Hypothalamus (tissue), 51 donors: Measurements from ENCODE around the gene MRRF.
"Not testable (repeated sequence)": the region's sequence is repeated elsewhere in the genome, so short reads cannot be mapped to it uniquely, and the experiment has no call there.

Experiments used
- DNase-seq, 51 donors: peaks; one replicate each; lab custom pipeline; 2025; lab: John Stamatoyannopoulos, UW

MRRF gene

DNA sequence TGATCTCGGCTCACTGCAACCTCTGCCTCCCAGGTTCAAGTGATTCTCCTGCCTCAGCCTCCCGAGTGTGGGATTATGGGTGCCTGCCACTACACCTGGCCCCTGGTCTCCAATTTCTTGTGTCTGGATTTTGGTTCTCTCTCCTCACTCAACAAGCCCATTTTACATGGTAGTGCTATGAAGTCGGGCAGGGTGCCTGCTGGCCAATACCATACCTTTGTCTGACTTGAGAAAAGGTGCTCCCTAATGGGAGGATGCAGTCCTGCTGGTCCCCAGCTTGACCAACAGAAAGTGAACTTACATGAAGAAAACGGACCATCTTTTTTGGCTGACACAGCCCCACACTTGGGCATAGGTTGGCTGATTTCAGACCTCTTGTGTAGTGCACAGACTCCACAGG, 84.5 kb downstream of the MRRF start:
- DNase-seq, result no peak

DNA sequence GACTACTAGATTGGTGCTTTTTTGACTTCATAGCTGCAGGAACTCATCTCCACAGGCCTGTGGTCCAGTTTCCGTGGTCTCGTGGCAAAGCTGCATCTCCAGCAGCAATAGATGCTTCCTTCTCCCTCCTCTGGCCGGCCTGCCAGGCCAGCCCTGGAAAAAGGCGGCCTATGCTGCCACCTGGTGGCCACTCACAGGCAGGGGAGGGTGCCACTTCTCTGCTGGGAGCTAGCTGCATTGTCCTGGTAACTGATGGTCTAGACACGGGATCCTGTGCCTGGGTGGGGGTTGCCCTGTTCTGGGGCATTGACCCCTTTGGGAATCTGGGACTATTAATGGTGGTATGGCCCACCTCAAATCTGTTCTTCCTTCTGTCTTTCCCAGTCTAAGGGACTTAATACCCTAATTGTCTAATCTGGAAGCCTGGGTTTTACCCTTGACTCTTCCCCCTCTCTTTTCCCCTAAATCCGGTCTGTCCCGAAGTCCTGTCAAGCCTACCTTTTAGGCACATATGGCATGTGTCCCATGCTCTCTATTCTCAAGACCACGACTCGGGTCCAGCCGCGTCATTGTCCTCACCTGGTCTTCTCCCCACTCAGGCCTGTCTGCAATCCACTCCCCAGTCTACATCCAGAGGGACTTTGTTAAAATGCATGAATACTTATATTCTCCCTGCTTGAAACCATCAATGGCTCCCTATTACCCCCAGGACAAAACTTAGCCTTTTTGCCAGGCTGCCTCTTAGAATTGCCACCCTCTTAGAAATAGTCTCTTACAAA, 86.1 kb downstream of the MRRF start:
- peak in 50 of 51 donors; percentile 25 to 91 (median 74) for DNase-seq

DNA sequence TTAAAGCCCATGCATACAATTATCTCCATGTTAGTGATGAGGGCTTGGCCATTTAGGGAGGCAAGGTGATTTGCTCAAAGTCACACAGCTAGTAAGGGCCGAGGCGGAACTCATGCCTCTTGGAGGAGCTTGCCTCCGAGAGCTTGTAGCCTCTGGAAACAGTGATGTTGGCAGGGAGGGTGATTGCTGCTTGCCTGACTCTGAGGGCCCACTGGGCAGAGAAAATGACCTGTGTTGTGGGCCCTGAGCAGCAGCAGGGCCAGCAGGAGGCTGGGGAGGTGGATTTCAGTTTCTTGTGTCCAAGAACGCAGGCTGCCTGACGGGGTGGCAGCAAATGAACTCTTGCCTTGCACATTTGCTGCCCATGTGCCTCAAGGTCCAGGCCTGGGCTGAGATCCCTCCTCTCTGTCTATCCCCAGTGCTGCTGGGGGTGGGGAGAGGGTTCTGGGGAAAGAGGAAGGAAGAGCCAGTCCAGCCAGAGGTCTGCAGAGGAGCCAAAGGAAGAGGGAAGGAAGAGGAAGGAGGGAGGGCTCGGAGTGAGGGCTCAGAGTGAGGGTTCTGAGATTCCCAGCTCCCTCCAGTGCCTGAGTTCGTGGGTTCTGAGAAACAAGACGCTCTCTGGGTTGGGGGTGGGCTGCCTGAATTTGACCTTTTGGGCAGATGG, 90.0 kb downstream of the MRRF start:
- DNase-seq, result peak in 7 of 51 donors; percentile 11 to 32 (median 16)

DNA sequence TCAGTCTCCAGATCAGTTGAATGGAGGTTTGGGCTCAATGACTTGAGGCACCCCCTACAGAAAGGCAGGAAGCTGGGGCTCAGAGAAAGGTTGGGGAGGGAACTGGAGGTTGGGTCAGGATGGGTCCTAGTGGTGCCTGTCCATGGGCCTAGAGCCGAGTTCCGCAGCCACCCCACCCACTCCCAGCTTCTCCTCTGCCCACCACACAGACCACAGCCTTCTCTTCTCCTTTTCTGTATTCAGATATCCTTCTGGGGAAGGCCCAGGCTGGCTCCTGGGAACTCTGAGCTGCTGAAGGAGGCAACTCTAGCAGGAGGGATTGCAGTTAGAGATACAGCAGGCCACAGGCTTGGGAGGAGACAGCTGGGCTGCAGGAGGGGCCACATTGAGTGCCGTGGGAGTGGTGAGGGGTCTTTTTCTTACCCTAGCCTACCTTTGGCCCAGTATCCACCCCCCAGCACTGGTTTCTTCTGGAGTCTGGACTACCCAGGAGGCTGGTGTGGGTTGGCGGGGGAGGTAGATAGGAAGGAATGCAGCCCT, 90.7 kb downstream of the MRRF start:
- DNase-seq, result no peak

DNA sequence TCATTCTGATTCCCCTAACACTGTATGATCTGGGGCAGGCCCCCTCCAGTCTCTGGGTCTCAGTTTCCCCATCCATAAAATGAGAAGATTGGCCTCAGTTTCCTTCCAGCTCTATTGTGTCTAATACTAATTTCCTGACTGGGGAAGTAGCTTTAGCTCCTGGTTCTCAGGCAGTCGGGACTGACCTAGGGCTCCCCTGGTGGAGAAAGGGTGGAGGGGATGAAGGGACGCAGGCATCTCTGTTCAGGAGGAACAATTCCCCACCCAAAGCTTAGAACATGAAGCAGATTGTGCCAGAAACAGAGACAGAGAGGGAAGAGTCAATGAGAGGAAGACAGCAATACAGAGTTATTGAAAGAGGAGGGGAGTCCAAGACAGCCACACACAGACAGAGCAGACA, 91.9 kb downstream of the MRRF start:
- DNase-seq, result no peak

DNA sequence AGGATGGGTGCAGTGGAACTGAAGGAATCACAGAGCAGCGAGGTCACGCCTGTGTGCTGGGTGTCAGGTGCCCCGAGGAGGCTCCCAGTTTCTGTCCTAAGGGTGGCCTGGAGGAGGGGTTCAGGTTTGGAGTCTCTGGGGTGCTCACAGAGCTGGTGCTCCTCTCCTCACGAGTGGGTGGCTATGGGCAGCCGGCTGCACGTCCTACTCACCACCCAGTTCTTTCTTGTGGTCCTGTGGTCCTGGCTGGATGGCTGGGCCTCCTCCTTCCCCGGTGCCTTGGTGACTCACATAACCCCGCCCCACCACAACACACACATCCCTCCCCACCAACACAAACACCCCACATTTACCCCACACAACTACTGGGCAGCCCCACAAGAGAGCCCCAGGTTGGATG, 96.2 kb downstream of the MRRF start:
- no peak for DNase-seq

DNA sequence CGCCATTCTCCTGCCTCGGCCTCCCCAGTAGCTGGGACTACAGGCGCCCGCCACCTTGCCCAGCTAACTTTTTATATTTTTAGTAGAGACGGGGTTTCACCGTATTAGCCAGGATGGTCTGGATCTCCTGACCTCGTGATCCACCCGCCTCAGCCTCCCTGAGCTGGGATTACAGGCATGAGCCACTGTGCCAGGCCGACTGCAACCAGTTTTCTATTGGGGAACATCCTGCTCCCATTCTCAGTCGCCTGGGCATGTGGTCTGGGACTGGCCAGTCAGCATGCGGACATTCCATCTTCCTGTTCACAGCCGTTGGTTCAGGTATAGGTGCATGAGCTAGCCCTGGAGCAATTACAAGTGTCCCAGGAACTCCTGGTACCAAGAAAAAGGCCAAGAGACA, 98.4 kb downstream of the MRRF start:
- DNase-seq, result not testable (repeated sequence)

DNA sequence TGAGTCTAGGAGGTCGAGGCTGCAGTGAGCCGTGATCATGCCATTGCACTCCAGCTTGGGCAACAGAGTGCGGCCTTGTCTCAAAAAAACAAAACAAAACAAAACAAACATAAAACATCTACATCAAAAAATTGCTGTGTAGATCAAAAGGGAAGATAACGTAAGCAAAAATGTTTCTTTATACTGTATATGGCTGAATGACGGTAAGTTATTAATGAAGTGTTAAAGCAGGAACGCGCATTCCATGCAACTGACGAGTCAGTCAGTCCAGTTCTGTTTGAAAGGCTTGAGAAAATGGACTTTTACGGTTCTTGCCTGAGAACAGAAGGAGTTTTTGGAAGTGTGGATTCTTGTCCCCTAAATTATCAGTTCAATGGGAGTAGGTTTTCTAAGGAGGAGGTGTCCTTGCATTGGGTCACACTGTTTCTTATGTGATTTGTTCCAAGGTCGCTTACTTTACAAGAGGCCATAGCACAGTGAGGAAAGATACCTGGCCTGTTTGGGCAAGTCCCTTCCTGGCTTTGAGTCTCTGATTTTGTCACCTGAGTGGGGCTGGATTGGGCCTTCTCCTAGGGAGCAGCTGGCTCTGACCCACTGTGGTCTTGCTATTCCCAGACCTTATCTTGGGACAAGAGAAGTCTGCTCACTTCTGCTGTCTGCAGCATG, 99.6 kb downstream of the MRRF start:
- no peak for DNase-seq

DNA sequence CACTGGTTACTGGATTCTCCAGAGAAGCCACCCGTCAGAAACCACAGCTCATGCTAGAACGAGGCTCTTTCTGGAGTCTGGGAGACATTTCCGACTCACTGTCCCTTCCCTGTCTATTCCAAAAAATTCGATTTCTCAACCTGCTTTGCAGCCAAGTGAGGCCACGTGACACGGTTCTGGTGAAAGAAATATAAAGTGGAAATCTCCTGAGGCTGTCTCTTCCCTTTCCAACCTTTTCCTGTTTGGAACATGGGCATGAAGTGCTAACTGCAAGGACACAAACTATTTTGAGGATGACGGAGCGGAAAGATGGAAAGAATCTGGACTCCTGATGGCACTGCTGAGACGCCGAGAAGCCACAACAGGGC, 100.1 kb downstream of the MRRF start:
- no peak for DNase-seq

DNA sequence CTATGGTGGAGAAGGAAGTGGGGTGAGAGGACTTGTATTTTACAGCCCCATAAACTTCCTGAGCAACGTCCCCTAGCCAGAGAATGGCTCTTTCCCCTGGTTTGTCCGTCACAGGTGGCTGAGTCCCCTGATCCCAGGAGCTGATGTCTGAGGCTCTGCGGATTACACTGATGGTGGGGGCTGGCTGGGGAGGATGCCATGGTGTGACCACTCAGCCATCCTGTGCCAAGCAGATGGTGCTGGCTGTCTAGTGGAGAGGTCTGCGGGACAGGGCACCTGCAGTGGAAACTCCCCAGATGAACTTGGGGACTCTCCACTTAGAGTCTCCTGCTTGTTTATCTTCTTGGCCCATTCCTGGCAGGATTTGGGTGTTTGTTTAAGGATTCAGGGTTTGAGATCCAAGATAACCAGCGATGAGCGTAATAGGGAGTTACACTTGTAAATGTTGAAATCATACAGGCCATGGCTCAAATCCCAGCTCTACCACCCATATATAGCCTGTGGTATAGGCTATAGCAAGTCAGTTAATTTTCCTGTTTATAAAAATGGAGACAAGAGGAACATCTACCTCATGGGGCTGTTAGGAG, 101.5 kb downstream of the MRRF start:
- DNase-seq, result no peak

DNA sequence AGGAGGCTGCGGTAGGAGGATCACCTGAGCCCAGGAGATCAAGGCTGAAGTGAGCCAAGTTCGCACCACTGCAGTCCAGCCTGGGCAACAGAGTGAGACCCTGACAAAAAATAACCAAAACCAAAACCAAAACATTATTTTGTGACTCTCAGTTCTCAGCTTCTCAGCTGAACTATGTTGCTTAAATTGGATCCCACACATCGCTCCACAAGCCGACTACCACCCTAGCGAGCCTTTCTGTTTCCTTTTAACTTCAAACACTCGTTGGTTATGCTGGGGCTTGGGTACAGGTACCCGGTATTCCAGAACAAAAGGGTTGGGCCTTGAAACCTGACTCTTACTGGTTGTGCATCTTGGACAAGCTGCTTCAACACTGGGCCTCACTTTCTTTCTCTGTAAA, 102.4 kb downstream of the MRRF start:
- no peak for DNase-seq

DNA sequence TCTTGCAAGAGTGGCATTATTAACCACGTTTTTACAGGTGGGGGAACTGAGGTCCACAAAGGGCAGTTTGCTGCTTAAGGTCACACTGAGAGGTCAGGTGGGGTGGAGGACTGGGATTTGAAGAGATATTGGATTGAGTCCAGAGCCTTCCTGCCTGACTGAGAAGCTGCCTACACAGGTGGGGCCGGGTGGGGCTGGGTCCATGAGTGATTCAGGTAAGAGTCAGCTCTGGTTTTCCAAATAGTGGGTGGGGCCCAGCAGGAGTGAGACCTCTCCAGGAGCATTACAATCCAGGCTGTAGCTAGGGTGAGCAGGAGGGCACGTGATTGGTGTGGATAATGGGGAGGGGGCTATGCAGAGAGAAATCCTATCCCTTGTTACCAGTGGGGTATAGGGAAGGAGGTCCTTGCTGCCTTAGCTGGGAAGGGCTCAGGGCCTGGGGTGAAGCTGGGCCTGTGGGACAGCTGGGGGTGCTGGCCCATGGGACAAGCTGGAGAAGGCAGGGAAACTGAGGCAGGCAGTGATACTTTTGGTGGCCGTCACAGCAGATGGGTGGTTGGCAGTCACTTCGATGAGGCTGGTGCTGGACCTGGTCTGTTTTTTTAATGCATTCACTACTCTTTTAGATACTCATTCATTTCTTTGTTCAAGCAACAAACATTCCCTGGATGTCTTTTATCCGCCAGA, 103.2 kb downstream of the MRRF start:
- no peak for DNase-seq

DNA sequence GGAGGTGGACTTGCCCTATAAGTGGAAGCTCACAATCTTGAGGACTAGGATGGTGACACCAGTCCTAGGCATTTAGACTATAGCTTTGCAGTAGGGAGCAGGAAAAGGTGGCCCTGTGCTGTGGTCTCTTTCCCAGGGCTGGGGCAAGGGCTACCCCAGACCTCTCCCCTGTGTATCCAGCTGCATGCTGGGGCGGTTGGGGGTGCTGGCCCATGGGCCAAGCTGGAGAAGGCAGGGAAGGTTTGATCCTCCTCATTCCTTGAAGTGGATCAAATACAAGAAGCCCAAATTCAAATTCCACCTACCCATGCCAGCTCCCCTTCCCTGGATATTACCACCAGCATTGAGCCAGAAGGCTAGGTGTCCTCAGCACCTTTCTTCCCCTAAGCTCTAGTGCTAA, 104.0 kb downstream of the MRRF start:
- DNase-seq, result no peak

DNA sequence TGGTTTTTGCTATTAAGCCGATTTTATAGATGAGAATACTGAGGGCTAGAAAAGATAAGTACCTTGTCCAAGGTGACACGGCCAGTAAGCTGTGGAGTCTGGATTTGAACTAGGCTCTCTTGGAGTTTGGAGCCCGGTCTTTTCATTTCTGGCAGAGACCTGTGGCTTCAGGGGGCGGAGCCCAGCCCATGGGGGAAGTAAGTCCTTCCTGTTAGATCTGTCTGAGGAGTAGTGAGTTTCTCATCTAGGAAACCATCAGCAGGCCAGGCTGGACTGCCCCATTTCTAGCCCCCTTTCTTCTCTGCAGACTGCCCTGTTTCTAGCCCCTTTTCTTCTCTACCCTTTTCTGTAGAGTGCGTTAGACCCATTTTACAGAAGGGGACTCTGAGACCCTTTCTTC, 105.6 kb downstream of the MRRF start:
- peak in 2 of 51 donors; percentile 7 to 11 for DNase-seq

DNA sequence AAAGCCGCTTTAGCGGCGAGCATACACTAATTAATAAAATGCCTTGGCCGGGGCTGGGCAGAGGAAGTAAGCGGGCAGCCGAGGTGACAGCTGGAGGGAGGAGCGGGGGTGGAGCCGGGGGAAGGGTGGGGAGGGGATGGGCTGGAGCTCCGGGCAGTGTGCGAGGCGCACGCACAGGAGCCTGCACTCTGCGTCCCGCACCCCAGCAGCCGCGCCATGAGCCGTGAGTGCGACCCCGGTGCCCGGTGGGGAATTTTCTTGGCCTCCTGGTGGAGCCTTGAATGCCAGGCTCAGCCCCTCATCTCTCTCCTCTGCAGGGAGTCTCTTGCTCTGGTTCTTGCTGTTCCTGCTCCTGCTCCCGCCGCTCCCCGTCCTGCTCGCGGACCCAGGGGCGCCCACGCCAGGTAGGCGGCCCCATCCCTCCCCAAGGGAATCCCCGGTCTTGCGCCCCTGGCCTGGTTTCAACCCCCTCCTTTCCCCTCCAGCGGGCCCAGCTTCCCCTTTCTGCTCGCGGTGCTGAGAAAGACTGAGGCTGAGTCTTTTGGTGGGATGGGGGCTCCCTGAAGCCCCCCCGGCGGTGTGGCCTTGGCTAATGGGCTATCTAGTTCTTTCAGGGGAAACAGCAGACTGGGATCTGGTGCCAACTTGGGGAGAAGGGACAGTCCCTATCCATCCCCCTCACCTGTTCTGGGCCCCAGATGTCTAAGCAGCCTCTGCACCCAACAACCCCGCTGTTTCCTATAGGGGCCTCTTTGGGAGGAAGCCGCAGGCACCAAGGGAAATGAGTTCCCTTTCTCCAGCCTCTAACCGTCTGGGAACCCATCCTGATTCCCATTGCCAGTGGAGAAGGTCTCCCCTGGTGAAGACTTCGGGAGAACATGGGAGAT, 106.4 kb downstream of the MRRF start, which contains the start of gene PTGS1:
PTGS1 (plus strand) TSS at position 156 of the 887 bp plus-strand sequence; CDS start at position 217, 61 bp downstream.
- peak in 4 of 51 donors; percentile 4 to 13 (median 9) for DNase-seq

DNA sequence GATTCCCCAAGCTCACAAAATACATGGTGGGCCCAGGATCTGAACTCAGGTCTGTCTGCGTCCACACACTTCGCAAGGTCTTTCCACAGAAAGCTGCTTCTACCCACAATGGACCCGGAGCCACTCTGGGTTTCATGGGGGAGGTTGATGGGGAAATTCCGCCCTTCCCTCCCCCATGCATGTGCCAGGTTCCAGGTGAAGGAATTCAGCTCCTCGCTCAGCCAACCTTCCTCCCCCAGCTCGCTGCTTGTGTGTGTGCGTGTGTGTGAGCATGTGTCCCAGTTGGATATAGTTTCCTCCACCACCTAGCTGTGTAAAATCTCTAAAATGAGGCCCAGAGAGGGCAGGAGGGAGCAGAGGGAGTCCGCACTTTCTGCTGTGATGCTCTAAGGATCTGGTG, 107.2 kb downstream of the MRRF start:
- DNase-seq, result no peak

DNA sequence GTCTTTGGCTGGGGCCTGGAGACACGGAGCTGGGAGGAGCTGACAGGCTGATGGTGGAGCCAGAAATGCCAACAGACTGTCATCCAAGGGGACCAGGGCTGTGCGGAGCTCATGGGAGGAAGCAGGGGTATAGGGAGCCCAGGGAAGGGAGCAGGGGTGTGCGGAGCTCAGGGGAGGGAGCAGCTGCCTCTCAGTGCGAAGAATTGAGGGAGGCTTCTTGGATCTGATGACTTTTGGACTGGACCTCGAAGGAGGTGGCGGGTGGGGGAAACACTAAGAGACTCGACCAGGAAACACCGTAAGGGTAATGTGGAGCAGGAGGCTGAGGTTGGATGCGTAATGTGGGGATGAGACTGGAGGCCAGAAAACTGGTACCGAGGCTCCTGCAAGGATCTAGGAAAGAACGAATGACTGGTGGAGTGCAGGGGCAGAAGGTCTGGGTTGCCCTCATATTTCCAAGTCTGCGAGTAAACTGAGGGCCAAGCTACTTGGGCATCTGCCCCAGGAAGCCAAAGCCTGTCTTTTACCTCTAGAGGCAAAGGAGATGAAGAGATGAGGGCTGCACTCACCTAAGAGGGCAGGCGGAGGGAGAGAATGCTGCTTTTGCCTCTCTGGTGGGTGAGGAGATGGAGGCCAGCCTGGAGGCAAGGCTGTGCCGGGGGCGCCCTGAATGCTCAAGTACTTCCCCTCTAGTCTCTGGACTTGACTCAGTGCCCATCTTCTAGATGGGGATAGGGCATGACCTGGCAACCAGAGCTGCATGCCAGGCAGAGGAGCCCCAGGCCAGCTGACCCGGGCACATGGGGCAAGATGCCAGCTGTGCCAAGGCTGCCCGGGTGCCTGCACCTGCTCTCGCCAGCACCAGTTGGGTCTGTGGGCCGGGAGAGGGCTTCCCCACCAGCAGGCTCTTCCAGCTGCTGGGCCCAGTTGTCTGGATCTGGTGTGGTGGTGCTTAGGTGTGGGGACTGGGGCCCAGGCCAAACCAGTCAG, 108.5 kb downstream of the MRRF start:
- DNase-seq, result no peak

DNA sequence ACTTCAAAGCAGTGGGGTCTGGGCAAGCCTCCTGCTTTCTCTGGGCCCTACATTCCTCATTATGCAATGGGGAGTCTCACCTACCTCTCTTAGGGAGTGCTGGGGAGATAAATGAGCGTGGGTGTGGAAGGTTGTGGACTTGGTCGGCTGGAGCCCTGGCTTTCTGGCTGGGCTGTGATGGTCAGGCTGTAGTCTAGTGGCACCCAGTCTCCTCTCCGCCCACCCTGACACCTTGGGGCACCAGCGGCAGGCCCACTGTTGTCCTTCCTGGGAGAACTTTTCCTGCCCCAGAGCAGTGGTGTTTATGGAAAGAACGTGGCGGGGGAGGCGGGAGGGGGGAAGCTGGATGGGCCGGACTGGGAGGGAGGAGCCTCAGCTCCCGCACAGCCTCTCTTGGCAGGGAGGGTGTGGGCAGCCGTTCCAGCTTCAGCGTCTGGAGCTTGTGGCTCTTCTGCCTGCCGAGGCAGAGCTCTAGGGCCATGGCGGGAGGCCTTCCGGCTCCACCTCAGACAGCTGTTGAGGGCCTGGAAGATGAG, 110.3 kb downstream of the MRRF start:
- DNase-seq, result peak in 6 of 51 donors; percentile 9 to 21 (median 12)
